Measurements from ENCODE around the gene NTHL1. TPM values are rescaled to one million over a fixed set of nuclear protein-coding genes. Genes with fewer than 3 reads are reported as not detected.
A peak's percentile ranks its signal among the peaks of the same experiment; 100 is the strongest.

Gene NTHL1
- total and polyA plus RNA-seq, 9 of the 15 experiments (the other 6 are each of a cell fraction or from before 2014, with no cell fraction given) = 1.1 to 58.8 (median 17.6) TPM

GRCh38 chr16:2047330-2048115 is at the start of gene NTHL1, which contains the start of gene TSC2 (continued):
- TF ChIP-seq E2F8 (IDR thresholded peaks at IDR 0.05; ENCODE audit: low read depth, partially characterized antibody) (peak; percentile 56), ZNF583 (CRISPR knock-in tag; IDR thresholded peaks at IDR 0.05) (peak; percentile 91), ETV5 (CRISPR knock-in tag; IDR thresholded peaks at IDR 0.05; ENCODE audit: low read depth) (peak; percentile 90; the same call in 1 of the 2 replicates), MCM7 (IDR thresholded peaks at IDR 0.05) (no peak), ZNF184 (CRISPR knock-in tag; IDR thresholded peaks at IDR 0.05) (no peak), ETS1 (conservative IDR thresholded peaks at IDR 0.05; ENCODE audit: control insufficient read depth, low read depth, low read length) (peak; percentile 100), SMAD3 (CRISPR knock-in tag; conservative IDR thresholded peaks at IDR 0.05) (peak; percentile 90; the same call in 1 of the 2 replicates), SP2 (IDR thresholded peaks at IDR 0.05; ENCODE audit: extremely low read depth, low read depth, low read length, poor library complexity, severe bottlenecking) (no peak), EP400 (IDR thresholded peaks at IDR 0.05) (peak; percentile 75; the same call in 1 of the 2 replicates), CEBPB (tag; IDR thresholded peaks at IDR 0.05) (no peak), HEY1 (CRISPR knock-in tag; IDR thresholded peaks at IDR 0.05; ENCODE audit: borderline replicate concordance) (no peak), MLLT1 (IDR thresholded peaks at IDR 0.05) (no peak), BCL6 (CRISPR knock-in tag; IDR thresholded peaks at IDR 0.05) (no peak), ATF4 (CRISPR knock-in tag; IDR thresholded peaks at IDR 0.05) (peak; percentile 79), CBX1 (IDR thresholded peaks at IDR 0.05; ENCODE audit: low read depth) (peak; percentile 70), RBFOX2 (IDR thresholded peaks at IDR 0.05; ENCODE audit: low read depth, low read length) (peak; percentile 72), KDM2B (CRISPR knock-in tag; IDR thresholded peaks at IDR 0.05) (peak; percentile 82; the same call in 1 of the 2 replicates), ZNF511 (CRISPR knock-in tag; IDR thresholded peaks at IDR 0.05) (peak; percentile 15; the same call in 1 of the 2 replicates), HNRNPL (IDR thresholded peaks at IDR 0.05; ENCODE audit: low read depth, low read length) (no peak), MBD2 (IDR thresholded peaks at IDR 0.05; ENCODE audit: borderline replicate concordance, low read depth) (peak; percentile 95), MYC (IDR thresholded peaks at IDR 0.05; ENCODE audit: low read depth, low read length) (peak; percentile 82; the same call in 1 of the 2 replicates), MYC (CRISPR knock-in tag; IDR thresholded peaks at IDR 0.05; ENCODE audit: borderline replicate concordance, low read depth) (no peak; the same call in 1 of the 2 replicates)

Measured in K562 (cell line).